ENCODE results near the gene SESTD1.

DNA sequence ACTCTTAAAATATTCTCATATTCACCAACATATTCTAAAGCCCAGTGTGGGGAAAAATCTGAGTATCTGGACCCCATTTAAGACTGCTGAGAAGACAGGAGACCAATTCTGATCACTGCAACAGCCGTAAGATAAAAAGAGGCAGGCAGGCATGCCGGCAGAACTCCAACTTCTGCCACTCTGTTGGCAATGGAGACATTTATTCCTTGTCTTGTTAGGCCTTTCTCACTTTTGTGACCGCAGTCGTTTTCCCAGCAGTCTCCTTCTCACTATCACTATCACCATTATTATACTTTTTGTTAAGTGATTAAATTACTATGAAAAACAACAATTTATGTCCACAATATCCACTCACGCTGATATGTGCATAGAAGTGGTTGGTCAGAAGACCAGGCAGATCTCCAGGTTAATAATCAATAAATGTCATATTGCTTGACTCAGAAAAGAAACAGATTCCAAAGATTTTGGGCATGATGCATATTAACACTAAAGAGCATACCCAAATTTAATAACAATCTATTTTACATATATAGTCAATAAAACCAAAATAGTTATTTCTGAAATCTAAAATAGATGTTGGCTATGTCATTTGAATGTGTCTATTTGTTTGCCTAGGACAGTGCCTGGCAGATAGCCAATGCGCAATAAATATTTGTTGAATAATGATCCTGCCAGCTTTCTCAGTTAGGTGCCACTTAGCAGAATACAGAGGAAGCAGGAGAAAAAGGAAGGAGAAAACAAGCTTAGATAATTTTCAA, 38.2 kb downstream of the SESTD1 start:
- TF ChIP-seq, protein P1, sequence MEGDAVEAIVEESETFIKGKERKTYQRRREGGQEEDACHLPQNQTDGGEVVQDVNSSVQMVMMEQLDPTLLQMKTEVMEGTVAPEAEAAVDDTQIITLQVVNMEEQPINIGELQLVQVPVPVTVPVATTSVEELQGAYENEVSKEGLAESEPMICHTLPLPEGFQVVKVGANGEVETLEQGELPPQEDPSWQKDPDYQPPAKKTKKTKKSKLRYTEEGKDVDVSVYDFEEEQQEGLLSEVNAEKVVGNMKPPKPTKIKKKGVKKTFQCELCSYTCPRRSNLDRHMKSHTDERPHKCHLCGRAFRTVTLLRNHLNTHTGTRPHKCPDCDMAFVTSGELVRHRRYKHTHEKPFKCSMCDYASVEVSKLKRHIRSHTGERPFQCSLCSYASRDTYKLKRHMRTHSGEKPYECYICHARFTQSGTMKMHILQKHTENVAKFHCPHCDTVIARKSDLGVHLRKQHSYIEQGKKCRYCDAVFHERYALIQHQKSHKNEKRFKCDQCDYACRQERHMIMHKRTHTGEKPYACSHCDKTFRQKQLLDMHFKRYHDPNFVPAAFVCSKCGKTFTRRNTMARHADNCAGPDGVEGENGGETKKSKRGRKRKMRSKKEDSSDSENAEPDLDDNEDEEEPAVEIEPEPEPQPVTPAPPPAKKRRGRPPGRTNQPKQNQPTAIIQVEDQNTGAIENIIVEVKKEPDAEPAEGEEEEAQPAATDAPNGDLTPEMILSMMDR (conservative IDR thresholded peaks at IDR 0.05; ENCODE audit: low read depth, low read length), result no peak
- TF ChIP-seq, protein P2, sequence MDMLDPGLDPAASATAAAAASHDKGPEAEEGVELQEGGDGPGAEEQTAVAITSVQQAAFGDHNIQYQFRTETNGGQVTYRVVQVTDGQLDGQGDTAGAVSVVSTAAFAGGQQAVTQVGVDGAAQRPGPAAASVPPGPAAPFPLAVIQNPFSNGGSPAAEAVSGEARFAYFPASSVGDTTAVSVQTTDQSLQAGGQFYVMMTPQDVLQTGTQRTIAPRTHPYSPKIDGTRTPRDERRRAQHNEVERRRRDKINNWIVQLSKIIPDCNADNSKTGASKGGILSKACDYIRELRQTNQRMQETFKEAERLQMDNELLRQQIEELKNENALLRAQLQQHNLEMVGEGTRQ (IDR thresholded peaks at IDR 0.05; ENCODE audit: low read depth, low read length), result no peak
- TF ChIP-seq SMC3 (IDR thresholded peaks at IDR 0.05; ENCODE audit: low read depth, low read length), result no peak
- no peak for TF ChIP-seq MXI1 (IDR thresholded peaks at IDR 0.05; ENCODE audit: borderline replicate concordance, low read depth, low read length)
- no peak for TF ChIP-seq BHLHE40 (IDR thresholded peaks at IDR 0.05; ENCODE audit: low read depth, low read length)
- no peak for TF ChIP-seq CEBPB (IDR thresholded peaks at IDR 0.05; ENCODE audit: low read depth, low read length)
- TF ChIP-seq RCOR1 (IDR thresholded peaks at IDR 0.05; ENCODE audit: insufficient replicate concordance, low read length), result no peak
